HG03139 (cell line): ENCODE results near the gene MTF1.
"Not testable (repeated sequence)": the region's sequence is repeated elsewhere in the genome, so short reads cannot be mapped to it uniquely, and the experiment has no call there.

Source experiments
- ATAC-seq: cut with Tn5 transposase; IDR thresholded peaks from one replicate; pipeline ENCODE4 v1.9.1; 2021; ENCODE audit not compliant: unreplicated experiment

MTF1 gene

GRCh38 chr1:37859507-37860345 lies at the start of gene MTF1:
MTF1 (minus strand) TSS chr1:37859592; CDS start chr1:37857658, 1,934 bp downstream.
- ATAC-seq, result peak; percentile 94

- not testable (repeated sequence) for ATAC-seq
Measured at GRCh38 chr1:37908531-37908930, 49.1 kb upstream of the MTF1 start.

- not testable (repeated sequence) for ATAC-seq
Measured at GRCh38 chr1:37907416-37908125, 48.2 kb upstream of the MTF1 start.

GRCh38 chr1:37906591-37906990 lies 47.2 kb upstream of the MTF1 start:
- not testable (repeated sequence) for ATAC-seq

GRCh38 chr1:37905727-37906126 lies 46.3 kb upstream of the MTF1 start:
- no peak for ATAC-seq

- not testable (repeated sequence) for ATAC-seq
Measured at GRCh38 chr1:37903921-37904320, 44.5 kb upstream of the MTF1 start.

- ATAC-seq, result no peak
Measured at GRCh38 chr1:37902983-37903382, 43.6 kb upstream of the MTF1 start.

GRCh38 chr1:37901893-37902225 lies 42.5 kb upstream of the MTF1 start:
- no peak for ATAC-seq

- no peak for ATAC-seq
Measured at GRCh38 chr1:37901191-37901892, 42.0 kb upstream of the MTF1 start.

GRCh38 chr1:37897563-37897962 lies 38.2 kb upstream of the MTF1 start:
- ATAC-seq, result not testable (repeated sequence)

GRCh38 chr1:37893673-37894072 lies 34.3 kb upstream of the MTF1 start:
- no peak for ATAC-seq

- ATAC-seq, result no peak
Measured at GRCh38 chr1:37892151-37893047, 33.0 kb upstream of the MTF1 start.

- ATAC-seq, result no peak
Measured at GRCh38 chr1:37890378-37891014, 31.1 kb upstream of the MTF1 start.

GRCh38 chr1:37888022-37888700 lies 28.8 kb upstream of the MTF1 start:
- ATAC-seq, result no peak

- ATAC-seq, result no peak
Measured at GRCh38 chr1:37884145-37884544, 24.8 kb upstream of the MTF1 start.

- ATAC-seq, result no peak
Measured at GRCh38 chr1:37883671-37884070, 24.3 kb upstream of the MTF1 start.

- ATAC-seq, result no peak
Measured at GRCh38 chr1:37879865-37880264, 20.5 kb upstream of the MTF1 start.

- no peak for ATAC-seq
Measured at GRCh38 chr1:37878071-37878470, 18.7 kb upstream of the MTF1 start.

GRCh38 chr1:37875833-37876232 lies 16.4 kb upstream of the MTF1 start:
- ATAC-seq, result no peak

- ATAC-seq, result no peak
Measured at GRCh38 chr1:37872692-37873091, 13.3 kb upstream of the MTF1 start.
